ENCODE data around the gene SYT15B. TPM values are rescaled to one million over a fixed set of nuclear protein-coding genes. Genes with fewer than 3 reads are reported as not detected.
"Not testable (repeated sequence)": the region's sequence is repeated elsewhere in the genome, so short reads cannot be mapped to it uniquely, and the experiment has no call there.

The SYT15B gene
- total and polyA plus RNA-seq, 10 of the 15 experiments (the other 5 are each of a cell fraction or from before 2014, with no cell fraction given), result 0.03 to 0.18 TPM; not detected in 8

- H3K27ac ChIP-seq (ENCODE audit: control insufficient read depth, insufficient read depth); H4K20me1 ChIP-seq (ENCODE audit: control insufficient read depth, insufficient read depth); BruUV-seq (replicated peaks); CTCF ChIA-PET; H3K4me3 ChIP-seq; FAIRE-seq; H3K9me3 ChIP-seq (replicated peaks; ENCODE audit: control insufficient read depth, insufficient read depth, low read length); intact Hi-C loops (cut with micrococcal nuclease; ENCODE audit: unreplicated experiment); in situ Hi-C loops (cut with MboI); H2AFZ ChIP-seq (ENCODE audit: control insufficient read depth, low read depth, low read length); DNase-seq (ENCODE audit: low read depth, low spot score); H3K9ac ChIP-seq (ENCODE audit: control insufficient read depth, insufficient read depth, low read length); H3K36me3 ChIP-seq (ENCODE audit: control insufficient read depth in 2 of 2, insufficient read depth in 2 of 2, low read length in 1 of 2); ATAC-seq; H3K4me2 ChIP-seq (ENCODE audit: control insufficient read depth, insufficient read depth); POLR2A ChIA-PET; SMC1A ChIA-PET (ENCODE audit: uncharacterized antibody, unreplicated experiment); RAD21 ChIA-PET (ENCODE audit: unreplicated experiment); H3K79me2 ChIP-seq (ENCODE audit: control insufficient read depth, insufficient read depth, low read length); H3K27me3 ChIP-seq (replicated peaks in 1 of 2; ENCODE audit: control insufficient read depth in 2 of 2, insufficient read depth in 2 of 2, low read length in 1 of 2); H3K4me1 ChIP-seq (ENCODE audit: control insufficient read depth, insufficient read depth, low read length): not testable (repeated sequence)
- WGBS (ENCODE audit: insufficient coverage, insufficient replicate concordance, low lambda C conversion rate, missing lambda C conversion rate), result no CpG with 5 or more reads among the region's 3 CpGs
These were observed 11.6 kb downstream of the SYT15B start for GRCh38 chr10:47751821-47752220.

GRCh38 chr10:47750360-47750759, 13.0 kb downstream of the SYT15B start:
- H3K27ac ChIP-seq (ENCODE audit: control insufficient read depth, insufficient read depth); H2AFZ ChIP-seq (ENCODE audit: control insufficient read depth, low read depth, low read length); in situ Hi-C loops (cut with MboI); RAD21 ChIA-PET (ENCODE audit: unreplicated experiment); H3K4me3 ChIP-seq; H3K9me3 ChIP-seq (replicated peaks; ENCODE audit: control insufficient read depth, insufficient read depth, low read length); SMC1A ChIA-PET (ENCODE audit: uncharacterized antibody, unreplicated experiment); H4K20me1 ChIP-seq (ENCODE audit: control insufficient read depth, insufficient read depth); FAIRE-seq; H3K79me2 ChIP-seq (ENCODE audit: control insufficient read depth, insufficient read depth, low read length); CTCF ChIA-PET; ATAC-seq; H3K9ac ChIP-seq (ENCODE audit: control insufficient read depth, insufficient read depth, low read length); H3K4me2 ChIP-seq (ENCODE audit: control insufficient read depth, insufficient read depth); H3K36me3 ChIP-seq (ENCODE audit: control insufficient read depth in 2 of 2, insufficient read depth in 2 of 2, low read length in 1 of 2); DNase-seq (ENCODE audit: low read depth, low spot score); intact Hi-C loops (cut with micrococcal nuclease; ENCODE audit: unreplicated experiment); H3K4me1 ChIP-seq (ENCODE audit: control insufficient read depth, insufficient read depth, low read length); POLR2A ChIA-PET; H3K27me3 ChIP-seq (replicated peaks in 1 of 2; ENCODE audit: control insufficient read depth in 2 of 2, insufficient read depth in 2 of 2, low read length in 1 of 2); BruUV-seq (replicated peaks): not testable (repeated sequence)
- no CpG with 5 or more reads among the region's 8 CpGs for WGBS (ENCODE audit: insufficient coverage, insufficient replicate concordance, low lambda C conversion rate, missing lambda C conversion rate)

- CTCF ChIA-PET; H3K4me2 ChIP-seq (ENCODE audit: control insufficient read depth, insufficient read depth); H2AFZ ChIP-seq (ENCODE audit: control insufficient read depth, low read depth, low read length); H3K9me3 ChIP-seq (replicated peaks; ENCODE audit: control insufficient read depth, insufficient read depth, low read length); BruUV-seq (replicated peaks); SMC1A ChIA-PET (ENCODE audit: uncharacterized antibody, unreplicated experiment); RAD21 ChIA-PET (ENCODE audit: unreplicated experiment); H3K79me2 ChIP-seq (ENCODE audit: control insufficient read depth, insufficient read depth, low read length); H3K36me3 ChIP-seq (ENCODE audit: control insufficient read depth in 2 of 2, insufficient read depth in 2 of 2, low read length in 1 of 2); in situ Hi-C loops (cut with MboI); H3K27ac ChIP-seq (ENCODE audit: control insufficient read depth, insufficient read depth); H3K4me3 ChIP-seq; ATAC-seq; H4K20me1 ChIP-seq (ENCODE audit: control insufficient read depth, insufficient read depth); H3K27me3 ChIP-seq (replicated peaks in 1 of 2; ENCODE audit: control insufficient read depth in 2 of 2, insufficient read depth in 2 of 2, low read length in 1 of 2); H3K9ac ChIP-seq (ENCODE audit: control insufficient read depth, insufficient read depth, low read length); H3K4me1 ChIP-seq (ENCODE audit: control insufficient read depth, insufficient read depth, low read length); DNase-seq (ENCODE audit: low read depth, low spot score); POLR2A ChIA-PET; intact Hi-C loops (cut with micrococcal nuclease; ENCODE audit: unreplicated experiment); FAIRE-seq: not testable (repeated sequence)
- 3% methylated on average over 3 of the region's 4 CpGs for WGBS (ENCODE audit: insufficient coverage, insufficient replicate concordance, low lambda C conversion rate, missing lambda C conversion rate)
These were observed 16.5 kb downstream of the SYT15B start for GRCh38 chr10:47746780-47747376.

GRCh38 chr10:47744881-47745280, 18.5 kb downstream of the SYT15B start:
- in situ Hi-C loops (cut with MboI); H4K20me1 ChIP-seq (ENCODE audit: control insufficient read depth, insufficient read depth); RAD21 ChIA-PET (ENCODE audit: unreplicated experiment); H3K4me3 ChIP-seq; H3K4me2 ChIP-seq (ENCODE audit: control insufficient read depth, insufficient read depth); H3K27ac ChIP-seq (ENCODE audit: control insufficient read depth, insufficient read depth); H3K9ac ChIP-seq (ENCODE audit: control insufficient read depth, insufficient read depth, low read length); H3K79me2 ChIP-seq (ENCODE audit: control insufficient read depth, insufficient read depth, low read length); DNase-seq (ENCODE audit: low read depth, low spot score); H3K27me3 ChIP-seq (replicated peaks in 1 of 2; ENCODE audit: control insufficient read depth in 2 of 2, insufficient read depth in 2 of 2, low read length in 1 of 2); intact Hi-C loops (cut with micrococcal nuclease; ENCODE audit: unreplicated experiment); POLR2A ChIA-PET; H2AFZ ChIP-seq (ENCODE audit: control insufficient read depth, low read depth, low read length); BruUV-seq (replicated peaks); FAIRE-seq; H3K4me1 ChIP-seq (ENCODE audit: control insufficient read depth, insufficient read depth, low read length); H3K36me3 ChIP-seq (ENCODE audit: control insufficient read depth in 2 of 2, insufficient read depth in 2 of 2, low read length in 1 of 2); SMC1A ChIA-PET (ENCODE audit: uncharacterized antibody, unreplicated experiment); CTCF ChIA-PET; H3K9me3 ChIP-seq (replicated peaks; ENCODE audit: control insufficient read depth, insufficient read depth, low read length): not testable (repeated sequence)
- ATAC-seq, result peak; percentile 50
- 0% methylated on average over 1 of the region's 4 CpGs for WGBS (ENCODE audit: insufficient coverage, insufficient replicate concordance, low lambda C conversion rate, missing lambda C conversion rate)
